ELR (cell line): Measurements from ENCODE around the gene MYO18B.

Experiments used
- DNase-seq: peaks from one replicate; pipeline ENCODE4 v3.0.0-alpha.2; 2015; ENCODE audit warnings: low read depth

MYO18B gene

DNA sequence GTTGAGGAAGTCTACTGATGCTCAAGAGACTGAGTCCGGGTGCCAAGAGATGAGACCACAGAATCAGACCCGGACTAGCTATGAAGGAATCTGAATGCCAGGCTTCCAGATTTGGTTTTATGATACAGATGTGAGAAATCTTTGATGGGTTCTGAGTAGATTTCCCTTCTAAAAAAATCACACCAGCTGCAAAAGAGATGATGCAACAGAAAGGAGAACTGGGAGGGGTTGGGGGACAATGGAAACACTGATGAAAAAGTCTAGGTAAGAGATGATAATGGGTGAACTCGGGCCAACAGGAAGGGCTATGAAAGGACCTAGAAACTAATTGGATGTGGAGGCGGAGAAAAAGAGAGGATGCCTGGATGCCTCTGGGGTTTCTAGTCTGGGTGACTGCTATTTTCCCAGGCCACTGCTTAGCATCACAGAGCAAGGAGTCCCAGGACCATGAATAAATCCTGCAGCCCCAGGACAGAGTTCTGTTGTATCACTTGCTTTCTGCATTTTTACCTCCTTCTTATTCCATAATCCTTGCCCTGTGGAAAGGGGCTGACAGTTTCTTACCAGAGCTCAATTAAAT, 311.8 kb downstream of the MYO18B start:
- no peak for DNase-seq

DNA sequence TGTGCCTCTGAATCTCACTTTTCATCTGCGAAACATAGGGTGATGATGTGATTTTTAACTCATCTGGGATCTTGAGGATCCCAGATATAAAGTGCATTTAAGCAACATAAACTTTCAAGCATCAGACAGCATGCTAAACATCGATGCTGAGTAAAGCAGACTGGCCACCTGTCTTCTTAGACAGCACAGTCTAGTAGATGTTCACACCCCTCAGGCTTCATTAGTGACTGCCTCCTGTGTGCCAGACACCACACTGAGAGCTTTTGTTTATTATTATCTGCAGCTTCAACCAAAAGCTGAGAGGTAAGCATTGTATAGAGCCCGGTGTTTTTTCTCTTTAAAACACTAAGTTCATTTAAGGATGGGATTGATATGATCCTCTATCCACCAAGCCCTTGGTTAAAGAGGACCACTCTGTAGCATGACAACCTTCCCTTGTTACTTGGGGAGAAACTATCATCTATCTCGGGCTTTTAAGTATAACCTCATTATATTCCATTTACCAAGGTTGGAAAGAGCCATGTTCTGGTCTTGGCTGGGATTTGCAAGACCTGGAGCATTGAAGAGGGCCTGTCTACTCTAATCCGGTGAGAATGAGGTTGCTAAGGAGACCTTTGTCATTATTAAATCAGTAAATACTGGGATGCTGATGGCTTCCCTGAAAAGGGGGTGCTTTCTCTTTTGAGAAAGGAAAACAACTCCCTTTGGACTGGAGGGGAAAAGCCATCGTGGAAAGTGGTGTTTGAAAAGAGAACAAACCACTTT, 313.0 kb downstream of the MYO18B start:
- DNase-seq = no peak

DNA sequence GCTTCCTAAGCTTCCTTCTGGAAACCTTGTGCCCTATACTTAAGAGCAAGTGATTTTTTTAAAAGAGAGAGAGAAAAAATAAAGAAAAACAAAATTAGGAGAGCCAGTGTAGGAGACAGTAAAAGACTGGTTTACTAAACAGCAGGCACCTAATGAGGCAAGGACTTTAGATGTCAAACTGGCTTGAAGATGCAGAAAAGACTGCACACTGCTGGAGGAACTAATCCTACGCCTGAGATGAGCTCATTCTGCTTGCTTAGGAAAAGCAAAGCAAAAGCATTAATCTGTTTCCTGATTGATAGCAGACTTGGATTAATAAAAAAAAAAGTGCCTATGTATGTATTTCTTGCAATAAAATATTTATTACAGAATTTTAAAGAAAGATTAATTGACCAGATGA, 313.7 kb downstream of the MYO18B start:
- DNase-seq = no peak

DNA sequence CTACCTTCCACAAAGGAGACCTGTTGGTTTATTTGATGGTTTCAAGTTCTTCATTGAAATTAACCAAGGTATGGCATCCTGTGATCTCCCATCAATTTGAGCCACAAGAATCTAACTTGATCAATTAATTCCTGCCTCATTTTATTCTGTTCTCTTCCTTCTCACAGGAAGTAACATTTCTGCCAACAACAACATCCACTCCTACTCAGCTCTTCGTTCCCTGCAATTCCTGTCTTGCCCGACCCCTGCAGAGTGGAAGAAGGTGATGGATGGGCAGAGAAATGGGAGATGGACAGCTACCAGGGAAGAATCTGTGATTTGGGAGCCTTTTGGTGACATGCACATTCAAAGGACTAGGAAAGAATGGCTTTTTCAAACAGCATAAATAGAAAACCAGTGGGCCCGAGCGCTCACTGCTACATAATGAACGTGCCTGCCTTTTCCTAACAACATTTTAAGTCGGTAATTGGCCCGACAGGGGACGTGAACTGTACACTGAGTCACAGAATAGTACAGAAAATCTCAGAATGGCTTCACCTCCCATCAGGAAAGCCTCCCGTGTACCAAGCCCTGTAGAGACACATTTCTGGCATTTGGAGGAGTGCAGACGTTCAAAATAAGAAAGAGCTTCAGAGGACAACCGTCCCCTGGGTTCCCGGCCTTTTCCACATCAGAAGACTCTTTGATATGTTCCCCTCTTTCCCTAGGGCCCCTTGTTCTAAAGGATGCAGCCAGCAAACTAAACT, 314.6 kb downstream of the MYO18B start:
- no peak for DNase-seq

DNA sequence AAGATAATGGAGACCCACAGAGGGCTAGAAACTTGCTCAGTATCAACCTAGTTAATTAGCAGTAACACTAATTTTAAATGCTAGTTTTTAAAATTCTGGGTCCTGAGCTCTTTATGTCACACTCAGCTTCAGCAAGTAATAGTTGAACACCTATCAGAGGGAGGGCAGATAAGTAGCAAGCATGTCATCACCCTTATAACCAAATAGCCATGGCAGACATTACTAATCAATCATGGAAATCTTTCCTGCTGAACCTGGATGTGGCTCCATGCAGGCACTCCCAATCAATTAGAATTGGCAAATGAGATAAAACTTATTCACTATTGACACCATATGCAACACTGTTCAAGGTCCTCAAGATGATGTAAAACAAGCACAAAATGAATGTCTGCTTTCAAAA, 315.7 kb downstream of the MYO18B start:
- DNase-seq = no peak

DNA sequence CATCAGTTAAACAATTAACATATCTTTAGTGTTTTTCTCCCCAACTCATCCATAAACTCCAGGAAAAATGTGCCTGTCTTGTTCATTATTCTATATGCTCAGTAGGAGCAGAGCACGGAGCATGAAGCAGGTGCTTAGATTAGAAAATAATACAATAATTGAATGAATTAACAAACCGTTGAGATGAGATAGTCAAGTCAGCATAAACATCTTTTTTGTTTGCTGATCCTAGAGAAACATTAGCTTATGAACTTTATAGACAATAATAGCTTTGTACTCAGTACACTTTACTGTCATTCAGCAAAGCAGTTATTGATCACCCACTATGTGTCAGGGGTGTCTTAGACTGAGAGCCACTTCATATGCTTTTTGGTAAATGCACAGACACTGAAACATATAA, 322.1 kb downstream of the MYO18B start:
- DNase-seq = no peak

DNA sequence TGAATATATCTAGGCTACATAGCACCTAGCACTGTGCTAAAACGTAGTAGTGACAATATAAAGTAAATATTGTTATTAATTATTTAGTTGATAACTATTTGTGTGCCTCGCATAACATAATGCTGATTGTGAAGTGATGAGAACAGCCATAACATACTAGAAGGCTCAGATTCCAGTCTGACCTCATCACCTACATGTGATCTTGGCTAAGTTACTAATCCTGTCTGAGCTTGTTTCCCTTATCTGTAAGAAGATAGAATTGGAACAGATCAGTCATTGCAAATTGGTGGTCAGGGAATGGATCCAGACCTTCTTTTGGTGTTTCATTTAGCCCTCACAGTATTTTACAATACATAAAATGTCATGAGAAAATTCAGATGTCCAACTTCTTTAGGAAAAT, 323.9 kb downstream of the MYO18B start:
- no peak for DNase-seq

DNA sequence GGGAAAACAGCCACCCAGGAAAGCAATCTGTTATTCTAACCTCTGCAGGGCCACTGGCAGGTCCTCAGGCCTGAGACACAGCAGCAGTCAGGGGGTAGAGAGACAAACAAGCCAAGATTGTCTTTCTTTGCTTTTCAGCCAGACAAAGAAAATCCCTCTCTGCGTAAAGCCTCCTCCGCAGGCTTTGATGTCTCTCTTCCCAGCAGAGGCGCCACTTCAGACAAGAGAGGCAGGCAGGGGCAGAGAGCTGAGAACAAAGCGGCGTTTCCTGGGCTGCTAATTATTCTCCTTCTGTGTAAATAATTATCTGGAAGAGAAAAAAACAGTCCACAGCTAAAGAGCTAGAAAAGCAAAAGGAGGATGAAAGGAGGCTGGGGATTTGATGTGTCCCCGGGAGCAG, 324.5 kb downstream of the MYO18B start:
- no peak for DNase-seq

DNA sequence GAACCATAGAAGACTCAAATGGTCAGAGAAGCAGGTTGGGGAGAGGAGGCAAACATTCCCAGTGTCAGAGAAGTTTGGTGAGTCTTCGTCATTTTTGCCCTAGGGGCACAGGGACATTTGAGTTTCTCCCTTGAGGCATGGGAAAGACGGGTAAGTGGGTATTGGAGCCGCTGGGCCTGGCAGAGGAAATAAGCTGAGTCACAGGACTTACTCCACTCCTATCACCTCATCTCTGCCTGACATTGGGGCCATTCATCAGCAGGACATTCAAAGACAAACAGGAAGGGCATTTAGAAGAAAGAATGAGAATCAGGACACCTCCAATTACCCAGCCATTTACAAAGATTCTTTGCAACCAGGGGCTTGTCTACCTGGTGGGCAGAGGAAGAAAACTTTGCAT, 326.6 kb downstream of the MYO18B start:
- DNase-seq = no peak

DNA sequence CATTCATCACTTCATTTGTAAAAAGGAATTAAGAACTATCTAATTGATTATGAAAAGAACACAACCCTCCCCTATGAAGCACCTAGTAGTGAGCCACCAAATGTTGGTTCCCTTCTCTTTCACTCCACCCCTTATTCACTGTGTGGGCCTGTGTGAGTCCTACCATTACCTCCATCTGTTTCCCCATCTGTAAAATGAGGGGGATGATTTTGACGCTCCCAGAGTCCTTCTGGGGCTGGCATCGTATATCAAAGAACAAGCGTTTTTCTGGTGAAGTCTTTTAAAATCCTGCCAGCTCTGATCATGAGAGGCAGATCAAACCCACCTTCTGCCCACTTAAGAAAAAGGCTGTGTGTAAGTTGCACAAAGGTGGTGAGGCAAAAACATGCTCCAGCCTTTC, 330.6 kb downstream of the MYO18B start:
- no peak for DNase-seq

DNA sequence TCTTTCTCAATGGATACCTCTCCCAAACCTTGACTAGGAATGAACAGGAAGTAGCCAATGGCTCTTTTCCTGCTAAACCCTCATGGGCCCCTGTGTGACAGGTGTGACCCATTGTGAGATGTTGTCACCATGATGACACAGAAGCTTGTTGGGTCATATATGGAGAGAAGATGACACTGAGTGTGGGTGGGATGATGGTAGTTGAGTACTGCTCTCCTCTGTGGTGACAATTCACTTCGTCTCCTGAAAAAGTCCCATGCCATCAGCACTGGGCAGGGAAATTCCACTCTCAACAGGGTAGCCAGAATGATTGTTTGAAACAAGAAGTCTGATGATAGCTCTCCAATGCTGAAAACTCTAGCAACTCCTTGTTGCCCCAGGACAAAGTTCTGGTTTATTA, 333.3 kb downstream of the MYO18B start:
- no peak for DNase-seq

DNA sequence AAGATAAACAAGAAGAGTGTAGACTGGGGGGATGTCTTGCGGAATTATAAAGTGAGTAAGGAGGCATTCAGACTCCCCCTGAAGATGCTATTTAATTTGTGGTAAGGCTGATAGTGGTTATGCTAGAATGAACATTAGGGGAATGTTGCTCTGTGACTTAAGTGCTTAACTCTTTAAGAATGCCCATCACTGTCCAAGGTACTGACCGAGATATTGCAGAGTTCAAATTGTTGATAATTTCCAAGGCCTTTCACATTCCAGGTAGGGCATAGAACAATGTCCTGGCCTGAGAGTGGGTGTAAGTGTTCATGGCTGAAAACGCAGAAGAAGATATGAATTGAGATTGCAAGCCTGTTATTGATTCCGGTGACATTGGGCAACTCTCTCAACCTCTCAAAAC, 337.0 kb downstream of the MYO18B start:
- no peak for DNase-seq
